Gastroesophageal sphincter (tissue), 4 donors: ENCODE results near the gene SENP7. TPM values are rescaled to one million over a fixed set of nuclear protein-coding genes. Genes with fewer than 3 reads are reported as not detected.
A peak's percentile ranks its signal among the peaks of the same experiment; 100 is the strongest.

Source experiments
- ATAC-seq: fragments of 150-250 bp; one replicate; pipeline ENCODE4 v1.9.1; 2016; ENCODE audit warnings: mild to moderate bottlenecking, moderate library complexity
- H3K27ac ChIP-seq, 4 donors: fragments of 200-600 bp; sonication (generic) in 3 of 4; 1 replicate in 3 of 4; 2 replicates in 1 of 4; pipeline ENCODE4 v1.5.1; 2016 to 2019
- H3K27me3 ChIP-seq: fragments of 200-600 bp; sonication (generic); one replicate; pipeline ENCODE4 v1.5.1; 2019
- H3K36me3 ChIP-seq, 2 donors: fragments of 200-600 bp; sonication (generic); one replicate each; pipeline ENCODE4 v1.5.1; 2019; ENCODE audit warnings: control low read depth in 1 of 2
- H3K4me1 ChIP-seq, 3 donors: fragments of 200-600 bp; sonication (generic); 1 replicate in 2 of 3; 2 replicates in 1 of 3; pipeline ENCODE4 v1.5.1; 2016 to 2019; ENCODE audit warnings: control low read depth in 2 of 3
- H3K4me3 ChIP-seq, 2 donors: fragments of 200-600 bp; sonication (generic); one replicate each; pipeline ENCODE4 v1.5.1; 2019; ENCODE audit warnings: mild to moderate bottlenecking in 1 of 2, moderate library complexity in 1 of 2
- H3K9me3 ChIP-seq, 3 donors: fragments of 200-600 bp; sonication (generic); one replicate each; pipeline ENCODE4 v1.5.1; 2017 to 2019; ENCODE audit warnings: control low read depth in 2 of 3
- EP300 ChIP-seq: sonication (generic); formaldehyde crosslinking; IDR thresholded peaks from one replicate; pipeline ENCODE4 v1.6.1; 2017; ENCODE audit warnings: antibody characterized with exemption, mild to moderate bottlenecking
- POLR2A ChIP-seq, 2 donors: fragments of 450-650 bp; IDR thresholded peaks; one replicate each; pipeline ENCODE4 v1.6.1; 2017; ENCODE audit warnings: antibody characterized with exemption in 2 of 2, mild to moderate bottlenecking in 2 of 2, moderate library complexity in 1 of 2
- POLR2AphosphoS5 ChIP-seq: sonication (generic); formaldehyde crosslinking; IDR thresholded peaks from one replicate; pipeline ENCODE4 v1.6.1; 2017; ENCODE audit warnings: antibody characterized with exemption
- WGBS, 2 donors: methylation state at CpG; one replicate each; pipeline ENCODE4 v1.1.5; 2018; ENCODE audit warnings: low coverage in 1 of 2; 5-methylcytosine and 5-hydroxymethylcytosine counted together
- total RNA-seq, 4 donors: library from RNA; depleted of rRNA; stranded (reverse); fragments of >200 nt; gene quantifications; one replicate each; pipeline ENCODE4 v1.1.0, GENCODE V29; 2016
- TF ChIP-seq, protein P1 (sequence below), 4 experiments: fragments of 200-600 bp in 2 of 4; fragments of 450-650 bp in 2 of 4; sonication (generic) in 1 of 4; IDR thresholded peaks; one replicate each; pipeline ENCODE4 v1.5.1; 2017 to 2019; ENCODE audit warnings: antibody characterized with exemption in 4 of 4, mild to moderate bottlenecking in 2 of 4, moderate library complexity in 2 of 4

The SENP7 gene
- total RNA-seq, 4 donors from 2014 or later, result 14.8 to 41.4 (median 23.0) TPM

GRCh38 chr3:101329016-101329673 lies 183.9 kb downstream of the SENP7 start:
- 92 to 98% methylated on average over 7 of the region's 7 CpGs for WGBS, 2 donors
- Histone ChIP-seq H3K27ac (no peak overlapping the region), H3K4me3 (no peak overlapping the region), H3K4me1 (no peaks in the 10 kb centered on the region), H3K9me3 (no peaks in the 10 kb centered on the region), H3K27me3 (no peaks in the 10 kb centered on the region), H3K36me3 (peaks cover 0 to 67% of the 10 kb centered on the region in 2 donors)
- no peak for ATAC-seq
- TF ChIP-seq EP300 (no peak), POLR2AphosphoS5 (no peak), POLR2A (IDR thresholded peaks at IDR 0.05) (no peak)
- TF ChIP-seq, protein P1, sequence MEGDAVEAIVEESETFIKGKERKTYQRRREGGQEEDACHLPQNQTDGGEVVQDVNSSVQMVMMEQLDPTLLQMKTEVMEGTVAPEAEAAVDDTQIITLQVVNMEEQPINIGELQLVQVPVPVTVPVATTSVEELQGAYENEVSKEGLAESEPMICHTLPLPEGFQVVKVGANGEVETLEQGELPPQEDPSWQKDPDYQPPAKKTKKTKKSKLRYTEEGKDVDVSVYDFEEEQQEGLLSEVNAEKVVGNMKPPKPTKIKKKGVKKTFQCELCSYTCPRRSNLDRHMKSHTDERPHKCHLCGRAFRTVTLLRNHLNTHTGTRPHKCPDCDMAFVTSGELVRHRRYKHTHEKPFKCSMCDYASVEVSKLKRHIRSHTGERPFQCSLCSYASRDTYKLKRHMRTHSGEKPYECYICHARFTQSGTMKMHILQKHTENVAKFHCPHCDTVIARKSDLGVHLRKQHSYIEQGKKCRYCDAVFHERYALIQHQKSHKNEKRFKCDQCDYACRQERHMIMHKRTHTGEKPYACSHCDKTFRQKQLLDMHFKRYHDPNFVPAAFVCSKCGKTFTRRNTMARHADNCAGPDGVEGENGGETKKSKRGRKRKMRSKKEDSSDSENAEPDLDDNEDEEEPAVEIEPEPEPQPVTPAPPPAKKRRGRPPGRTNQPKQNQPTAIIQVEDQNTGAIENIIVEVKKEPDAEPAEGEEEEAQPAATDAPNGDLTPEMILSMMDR (IDR thresholded peaks at IDR 0.05), result no peak

DNA sequence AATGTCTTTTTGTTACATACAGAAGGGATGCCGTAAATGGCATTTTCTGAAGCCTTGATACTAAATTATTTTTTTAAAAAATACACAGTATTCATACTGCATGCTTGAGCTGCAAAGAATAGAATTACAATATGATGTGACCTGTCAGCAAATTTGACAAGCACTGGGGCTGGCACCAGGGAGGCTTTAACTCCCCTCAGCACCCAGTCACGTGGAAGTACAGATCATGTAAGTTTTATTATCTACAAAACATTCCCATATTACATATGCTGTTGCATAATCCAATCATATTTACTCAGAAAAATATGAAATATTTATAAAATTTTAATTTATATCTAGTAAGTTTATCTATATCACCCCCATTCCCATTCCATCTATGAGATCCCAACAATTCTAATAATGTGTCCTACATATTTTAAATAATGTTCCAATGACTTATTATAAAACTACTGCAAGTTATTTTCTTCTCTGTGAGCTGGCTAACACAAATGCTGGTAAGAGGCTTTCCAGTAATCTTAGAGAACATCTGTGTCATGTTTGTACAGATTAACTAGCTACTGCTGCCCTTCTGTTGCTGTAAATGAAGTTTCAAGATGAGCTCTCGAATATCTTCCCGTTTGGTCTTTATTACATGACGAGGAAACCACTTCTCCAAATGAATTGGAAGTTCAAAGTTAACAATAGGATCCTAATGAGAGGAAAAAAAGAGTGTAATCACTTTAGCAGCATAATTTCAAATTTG lies 187.4 kb downstream of the SENP7 start:
- ATAC-seq, result no peak
- peaks cover 0 to 46% of the 10 kb centered on the region in 2 donors for H3K36me3 ChIP-seq

GRCh38 chr3:101320475-101320874 lies 192.5 kb downstream of the SENP7 start, which contains the start of gene IMPG2:
Gene IMPG2 (minus strand): TSS chr3:101320575. CDS start chr3:101320372, 203 bp downstream.
- ATAC-seq, result no peak
- WGBS, 2 donors, result 93 to 100% methylated on average over 2 of the region's 2 CpGs
- Histone ChIP-seq H3K36me3 (peaks cover 0 to 5% of the 10 kb centered on the region in 2 donors), H3K27ac (peak within 1 kb of the TSS in 3 of 4 donors; percentile 3 to 39 (median 18)), H3K4me3 (peak within 1 kb of the TSS in 1 of 2 donors; percentile 16), H3K9me3 (no peaks in the 10 kb centered on the region), H3K4me1 (no peaks in the 10 kb centered on the region), H3K27me3 (no peaks in the 10 kb centered on the region)
- no peak for TF ChIP-seq POLR2A (IDR thresholded peaks at IDR 0.05)
- TF ChIP-seq, protein P1 (IDR thresholded peaks at IDR 0.05), result no peak
- TF ChIP-seq EP300, result no peak
- TF ChIP-seq POLR2AphosphoS5, result no peak

More for the DNA sequence above, 187.4 kb downstream of the SENP7 start:
- no peaks in the 10 kb centered on the region for H3K4me1 ChIP-seq
- TF ChIP-seq POLR2AphosphoS5, result no peak
- TF ChIP-seq EP300, result no peak
- TF ChIP-seq, protein P1 (IDR thresholded peaks at IDR 0.05), result no peak
- no peak for TF ChIP-seq POLR2A (IDR thresholded peaks at IDR 0.05)
- no peak overlapping the region for H3K27ac ChIP-seq
- H3K4me3 ChIP-seq, result no peak overlapping the region
- WGBS, 2 donors, result 90 to 92% methylated on average over 5 of the region's 5 CpGs
- no peaks in the 10 kb centered on the region for H3K9me3 ChIP-seq
- no peaks in the 10 kb centered on the region for H3K27me3 ChIP-seq

- peak overlapping the region in 3 of 4 donors; percentile 3 to 39 (median 18) for H3K27ac ChIP-seq
- H3K9me3 ChIP-seq, result no peaks in the 10 kb centered on the region
- no peaks in the 10 kb centered on the region for H3K27me3 ChIP-seq
- TF ChIP-seq, protein P1 (IDR thresholded peaks at IDR 0.05), result no peak
- TF ChIP-seq POLR2AphosphoS5, result no peak
- no peak for TF ChIP-seq EP300
- TF ChIP-seq POLR2A (IDR thresholded peaks at IDR 0.05), result no peak
- no peaks in the 10 kb centered on the region for H3K36me3 ChIP-seq
- 39 to 41% methylated on average over 3 to 5 of the region's 5 CpGs for WGBS, 2 donors
- peak overlapping the region in 1 of 2 donors; percentile 16 for H3K4me3 ChIP-seq
- no peak for ATAC-seq
- H3K4me1 ChIP-seq, result no peaks in the 10 kb centered on the region
Observed at GRCh38 chr3:101319531-101319930, 193.5 kb downstream of the SENP7 start.
